Hypothalamus (tissue), 51 donors: ENCODE data around the gene SGMS1.
"Not testable (repeated sequence)": the region's sequence is repeated elsewhere in the genome, so short reads cannot be mapped to it uniquely, and the experiment has no call there.

Source experiments
- DNase-seq, 51 donors: peaks; one replicate each; lab custom pipeline; 2025; lab: John Stamatoyannopoulos, UW

The SGMS1 gene

GRCh38 chr10:50387732-50388073 lies 236.1 kb downstream of the SGMS1 start:
- no peak for DNase-seq

GRCh38 chr10:50387007-50387731 lies 236.6 kb downstream of the SGMS1 start:
- DNase-seq, result no peak

- DNase-seq, result peak in 13 of 51 donors; percentile 13 to 64 (median 27)
These were observed 238.1 kb downstream of the SGMS1 start for GRCh38 chr10:50385624-50386023.

GRCh38 chr10:50384898-50385297 lies 238.9 kb downstream of the SGMS1 start:
- DNase-seq, result no peak

- no peak for DNase-seq
These were observed 239.5 kb downstream of the SGMS1 start for GRCh38 chr10:50384238-50384637.

GRCh38 chr10:50382576-50383023 lies 241.2 kb downstream of the SGMS1 start:
- no peak for DNase-seq

- no peak for DNase-seq
These were observed 242.1 kb downstream of the SGMS1 start for GRCh38 chr10:50381642-50382041.

GRCh38 chr10:50379616-50380015 lies 244.1 kb downstream of the SGMS1 start:
- peak in 1 of 51 donors; percentile 12 for DNase-seq

- DNase-seq, result no peak
These were observed 248.0 kb downstream of the SGMS1 start for GRCh38 chr10:50375745-50376144.

GRCh38 chr10:50375051-50375452 lies 248.7 kb downstream of the SGMS1 start:
- no peak for DNase-seq

GRCh38 chr10:50373821-50374501 lies 249.8 kb downstream of the SGMS1 start:
- peak in 1 of 51 donors; percentile 28 for DNase-seq

- no peak for DNase-seq
These were observed 253.8 kb downstream of the SGMS1 start for GRCh38 chr10:50369931-50370330.

GRCh38 chr10:50367732-50368131 lies 256.0 kb downstream of the SGMS1 start:
- DNase-seq, result peak in 1 of 51 donors; percentile 7

- not testable (repeated sequence) for DNase-seq
These were observed 257.3 kb downstream of the SGMS1 start for GRCh38 chr10:50366421-50366820.

- DNase-seq, result not testable (repeated sequence)
These were observed 259.0 kb downstream of the SGMS1 start for GRCh38 chr10:50364730-50365129.

- no peak for DNase-seq
These were observed 261.1 kb downstream of the SGMS1 start for GRCh38 chr10:50362547-50363125.

- DNase-seq, result no peak
These were observed 261.8 kb downstream of the SGMS1 start for GRCh38 chr10:50361946-50362345.

- DNase-seq, result peak in 1 of 51 donors; percentile 30
These were observed 263.5 kb downstream of the SGMS1 start for GRCh38 chr10:50360077-50360850.

- no peak for DNase-seq
These were observed 264.6 kb downstream of the SGMS1 start for GRCh38 chr10:50358925-50359687.

- no peak for DNase-seq
These were observed 265.3 kb downstream of the SGMS1 start for GRCh38 chr10:50358411-50358810.
